HepG2 (cell line): ENCODE data around the gene PHF10. TPM values are rescaled to one million over a fixed set of nuclear protein-coding genes. Genes with fewer than 3 reads are reported as not detected.

Experiments used
- ARNT2 ChIP-seq: sonication (generic); formaldehyde crosslinking; IDR thresholded peaks from 2 replicates; pipeline ENCODE4 v1.8.0; 2022; ENCODE audit warnings: mild to moderate bottlenecking, low read depth, missing genetic modification reagents, moderate library complexity
- ASH2L ChIP-seq: fragments of 300-600, 200-600 bp; sonication (generic); IDR thresholded peaks from 2 replicates; pipeline ENCODE4 v1.7.0; 2017; ENCODE audit warnings: low read depth, mild to moderate bottlenecking, moderate library complexity, mixed read lengths, low read length; ENCODE audit not compliant: insufficient read length
- EEA1 ChIP-seq: sonication (generic); formaldehyde crosslinking; IDR thresholded peaks from 2 replicates; pipeline ENCODE4 v1.5.1; 2020; ENCODE audit warnings: mild to moderate bottlenecking, missing genetic modification reagents, borderline replicate concordance
- HNRNPH1 ChIP-seq: fragments of 200-400 bp; formaldehyde crosslinking; optimal IDR thresholded peaks from 2 replicates; pipeline ENCODE3; 2017; ENCODE audit warnings: mild to moderate bottlenecking, low read depth, low read length
- MZF1 ChIP-seq: sonication (generic); formaldehyde crosslinking; IDR thresholded peaks from 2 replicates; pipeline ENCODE4 v1.8.1; 2023; ENCODE audit warnings: mild to moderate bottlenecking, missing genetic modification reagents, borderline replicate concordance
- NFATC3 ChIP-seq: sonication (generic); formaldehyde crosslinking; IDR thresholded peaks from 2 replicates; pipeline ENCODE4 v1.5.1; 2020; ENCODE audit warnings: mild to moderate bottlenecking, missing genetic modification reagents
- NFIB ChIP-seq: sonication (generic); formaldehyde crosslinking; IDR thresholded peaks from 2 replicates; pipeline ENCODE4 v1.9.0; 2021; ENCODE audit warnings: missing genetic modification reagents, mild to moderate bottlenecking, borderline replicate concordance
- PHF5A ChIP-seq: IDR thresholded peaks from one replicate; pipeline ENCODE4 v1.6.1; 2018; ENCODE audit warnings: low read depth, missing genetic modification reagents; ENCODE audit not compliant: unreplicated experiment
- RNF219 ChIP-seq: sonication (generic); formaldehyde crosslinking; IDR thresholded peaks from 2 replicates; pipeline ENCODE4 v1.5.0; 2020; ENCODE audit warnings: mild to moderate bottlenecking, missing genetic modification reagents
- RORA ChIP-seq: sonication (generic); formaldehyde crosslinking; IDR thresholded peaks from 2 replicates; pipeline ENCODE4 v1.5.0; 2020; ENCODE audit warnings: mild to moderate bottlenecking, missing genetic modification reagents, moderate library complexity
- SALL1 ChIP-seq: sonication (generic); formaldehyde crosslinking; IDR thresholded peaks from 2 replicates; pipeline ENCODE4 v1.8.0; 2022; ENCODE audit warnings: mild to moderate bottlenecking, missing genetic modification reagents
- SMAD9 ChIP-seq: sonication (generic); formaldehyde crosslinking; IDR thresholded peaks from 2 replicates; pipeline ENCODE4 v1.5.1; 2020; ENCODE audit warnings: mild to moderate bottlenecking, missing genetic modification reagents
- TAF15 ChIP-seq: fragments of 200-400 bp; formaldehyde crosslinking; IDR thresholded peaks from one replicate; pipeline ENCODE4 v1.6.1; 2018; ENCODE audit warnings: mild to moderate bottlenecking, low read depth, low read length; ENCODE audit not compliant: poor library complexity, severe bottlenecking
- ZNF12 ChIP-seq: sonication (generic); formaldehyde crosslinking; IDR thresholded peaks from 2 replicates; pipeline ENCODE4 v1.5.0; 2020; ENCODE audit warnings: missing genetic modification reagents
- ZNF224 ChIP-seq: sonication (generic); formaldehyde crosslinking; IDR thresholded peaks from 2 replicates; pipeline ENCODE4 v1.5.0; 2020; ENCODE audit warnings: mild to moderate bottlenecking, missing genetic modification reagents
- ZNF263 ChIP-seq: sonication (generic); formaldehyde crosslinking; IDR thresholded peaks from 2 replicates; pipeline ENCODE4 v1.4.0; 2020; ENCODE audit warnings: missing genetic modification reagents
- ZNF264 ChIP-seq: sonication (generic); formaldehyde crosslinking; IDR thresholded peaks from 2 replicates; pipeline ENCODE4 v1.4.0; 2020; ENCODE audit warnings: missing genetic modification reagents
- ZNF460 ChIP-seq: sonication (generic); formaldehyde crosslinking; IDR thresholded peaks from 2 replicates; pipeline ENCODE4 v1.5.1; 2020; ENCODE audit warnings: missing genetic modification reagents, mild to moderate bottlenecking, borderline replicate concordance
- ZNF512 ChIP-seq: sonication (generic); formaldehyde crosslinking; IDR thresholded peaks from 2 replicates; pipeline ENCODE4 v1.4.0; 2020; ENCODE audit warnings: mild to moderate bottlenecking, missing genetic modification reagents
- ZNF552 ChIP-seq: sonication (generic); formaldehyde crosslinking; IDR thresholded peaks from 2 replicates; pipeline ENCODE4 v1.9.0; 2022; ENCODE audit warnings: missing genetic modification reagents, mild to moderate bottlenecking, borderline replicate concordance
- ZNF572 ChIP-seq: sonication (generic); formaldehyde crosslinking; IDR thresholded peaks from 2 replicates; pipeline ENCODE4 v1.5.1; 2020; ENCODE audit warnings: mild to moderate bottlenecking, missing genetic modification reagents
- ZNF703 ChIP-seq: sonication (generic); formaldehyde crosslinking; IDR thresholded peaks from 2 replicates; pipeline ENCODE4 v1.5.1; 2020; ENCODE audit warnings: missing genetic modification reagents, mild to moderate bottlenecking, moderate library complexity, borderline replicate concordance
- ZSCAN9 ChIP-seq: IDR thresholded peaks from 2 replicates; pipeline ENCODE4 v1.6.1; 2016; ENCODE audit warnings: borderline replicate concordance
- polyA plus RNA-seq, 8 experiments: library from polyadenylated mRNA; depleted of rRNA in 3 of 8; stranded (reverse) in 7 of 8; unstranded in 1 of 8; fragments of >200 nt; fragmentation: Illumina TruSeq in 4 of 8; extraction: Trizol in 4 of 8; gene quantifications; 2 replicates each; pipeline versions ENCODE4 v1.2.1 to v1.2.3, GENCODE V29; 2011 to 2016; ENCODE audit warnings: low read depth in 4 of 8, missing spikeins in 1 of 8, mixed read lengths in 1 of 8; ENCODE audit not compliant: insufficient read depth in 1 of 8
- total RNA-seq, 5 experiments: library from RNA; depleted of rRNA; stranded (reverse); fragments of >200 nt; fragmentation: Illumina TruSeq; extraction: Trizol; gene quantifications; 2 replicates each; pipeline ENCODE4 v1.2.3, GENCODE V29; 2016; ENCODE audit warnings: low read depth in 1 of 5
- TF ChIP-seq, protein P1 (sequence below): sonication (generic); formaldehyde crosslinking; IDR thresholded peaks from 2 replicates; pipeline ENCODE4 v1.5.0; 2020; ENCODE audit warnings: missing genetic modification reagents
- TF ChIP-seq, protein P2 (sequence below): sonication (generic); formaldehyde crosslinking; IDR thresholded peaks from 2 replicates; pipeline ENCODE4 v1.4.0; 2020; ENCODE audit warnings: missing genetic modification reagents

PHF10 gene
- total and polyA plus RNA-seq, 2 of the 13 experiments (the other 11 are each of a cell fraction or from before 2014, with no cell fraction given), result 42.1 to 84.1 TPM

DNA sequence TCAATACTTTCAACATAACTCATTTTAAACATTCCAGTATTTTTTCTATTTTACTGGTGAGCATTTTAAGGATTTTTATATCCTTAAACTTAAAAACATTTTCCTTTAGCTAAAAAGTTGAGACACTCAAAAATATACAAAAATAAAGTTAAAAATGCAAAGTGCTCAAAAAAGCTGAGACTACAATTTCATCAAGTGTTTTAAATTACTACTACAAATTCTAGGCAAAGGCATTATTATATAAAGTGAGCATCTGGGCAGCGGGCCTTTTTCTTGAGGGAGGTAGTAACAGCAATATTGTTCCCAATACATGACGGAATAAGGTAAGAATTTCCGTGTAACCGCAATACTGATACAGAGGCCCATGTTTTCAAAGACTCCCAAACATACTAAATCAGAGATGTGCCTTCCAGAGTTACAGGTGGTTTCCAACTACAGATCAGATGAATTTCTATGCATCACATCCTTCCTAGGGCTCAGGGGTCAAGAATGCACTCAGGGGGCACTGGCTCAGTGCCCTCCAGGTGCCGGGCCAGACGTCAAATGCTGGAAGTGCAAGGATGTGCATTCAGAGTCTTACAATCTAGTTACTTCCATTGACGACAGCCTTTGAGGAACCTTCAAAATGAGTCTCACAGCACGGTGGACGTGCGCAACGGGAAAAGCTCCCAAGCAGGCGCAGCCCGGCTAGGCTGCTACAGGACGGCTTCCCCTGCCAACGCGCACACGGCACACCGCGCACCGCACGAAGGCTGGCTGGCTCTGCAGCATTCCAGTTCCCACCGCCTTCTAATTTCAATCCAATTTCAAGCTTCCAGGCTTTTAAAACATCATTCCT is 1.7 kb downstream of the PHF10 start (continued):
- TF ChIP-seq ZNF263 (CRISPR knock-in tag), result no peak
- no peak for TF ChIP-seq HNRNPH1
- peak; percentile 80; the same call in 1 of the 2 replicates for TF ChIP-seq MZF1
- no peak for TF ChIP-seq ZNF552 (CRISPR knock-in tag)
- no peak for TF ChIP-seq EEA1 (CRISPR knock-in tag)
- TF ChIP-seq RORA (CRISPR knock-in tag), result no peak
- TF ChIP-seq ZNF703, result no peak
- TF ChIP-seq RNF219 (CRISPR knock-in tag), result no peak
- peak; percentile 53 for TF ChIP-seq ASH2L
- TF ChIP-seq ZSCAN9 (CRISPR knock-in tag), result no peak
- peak; percentile 56; the same call in 1 of the 2 replicates for TF ChIP-seq ZNF224 (CRISPR knock-in tag)
- no peak for TF ChIP-seq SMAD9 (CRISPR knock-in tag)
- no peak for TF ChIP-seq NFATC3 (CRISPR knock-in tag)
- no peak for TF ChIP-seq TAF15
- TF ChIP-seq ZNF572 (CRISPR knock-in tag), result no peak
- TF ChIP-seq ARNT2 (CRISPR knock-in tag), result no peak
- TF ChIP-seq SALL1 (CRISPR knock-in tag), result peak; percentile 42; the same call in 1 of the 2 replicates
- no peak for TF ChIP-seq ZNF12 (CRISPR knock-in tag)
- TF ChIP-seq NFIB (CRISPR knock-in tag), result no peak
- TF ChIP-seq, protein P1, sequence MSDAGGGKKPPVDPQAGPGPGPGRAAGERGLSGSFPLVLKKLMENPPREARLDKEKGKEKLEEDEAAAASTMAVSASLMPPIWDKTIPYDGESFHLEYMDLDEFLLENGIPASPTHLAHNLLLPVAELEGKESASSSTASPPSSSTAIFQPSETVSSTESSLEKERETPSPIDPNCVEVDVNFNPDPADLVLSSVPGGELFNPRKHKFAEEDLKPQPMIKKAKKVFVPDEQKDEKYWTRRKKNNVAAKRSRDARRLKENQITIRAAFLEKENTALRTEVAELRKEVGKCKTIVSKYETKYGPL, result no peak
- TF ChIP-seq ZNF460 (CRISPR knock-in tag), result no peak
- no peak for TF ChIP-seq ZNF264 (CRISPR knock-in tag)
- TF ChIP-seq ZNF512 (CRISPR knock-in tag), result no peak
- no peak for TF ChIP-seq PHF5A (CRISPR knock-in tag)
- TF ChIP-seq, protein P2, sequence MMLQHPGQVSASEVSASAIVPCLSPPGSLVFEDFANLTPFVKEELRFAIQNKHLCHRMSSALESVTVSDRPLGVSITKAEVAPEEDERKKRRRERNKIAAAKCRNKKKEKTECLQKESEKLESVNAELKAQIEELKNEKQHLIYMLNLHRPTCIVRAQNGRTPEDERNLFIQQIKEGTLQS (CRISPR knock-in tag), result no peak
